Activated CD4-positive, alpha-beta T cell treated with anti-CD3 and anti-CD28 coated beads for 48 hours (primary cell): Measurements from ENCODE around the gene ABCA1.

Experiments
- DNase-seq: peaks from one replicate; pipeline ENCODE4 v3.0.0-alpha.2; 2020

Gene ABCA1

DNA sequence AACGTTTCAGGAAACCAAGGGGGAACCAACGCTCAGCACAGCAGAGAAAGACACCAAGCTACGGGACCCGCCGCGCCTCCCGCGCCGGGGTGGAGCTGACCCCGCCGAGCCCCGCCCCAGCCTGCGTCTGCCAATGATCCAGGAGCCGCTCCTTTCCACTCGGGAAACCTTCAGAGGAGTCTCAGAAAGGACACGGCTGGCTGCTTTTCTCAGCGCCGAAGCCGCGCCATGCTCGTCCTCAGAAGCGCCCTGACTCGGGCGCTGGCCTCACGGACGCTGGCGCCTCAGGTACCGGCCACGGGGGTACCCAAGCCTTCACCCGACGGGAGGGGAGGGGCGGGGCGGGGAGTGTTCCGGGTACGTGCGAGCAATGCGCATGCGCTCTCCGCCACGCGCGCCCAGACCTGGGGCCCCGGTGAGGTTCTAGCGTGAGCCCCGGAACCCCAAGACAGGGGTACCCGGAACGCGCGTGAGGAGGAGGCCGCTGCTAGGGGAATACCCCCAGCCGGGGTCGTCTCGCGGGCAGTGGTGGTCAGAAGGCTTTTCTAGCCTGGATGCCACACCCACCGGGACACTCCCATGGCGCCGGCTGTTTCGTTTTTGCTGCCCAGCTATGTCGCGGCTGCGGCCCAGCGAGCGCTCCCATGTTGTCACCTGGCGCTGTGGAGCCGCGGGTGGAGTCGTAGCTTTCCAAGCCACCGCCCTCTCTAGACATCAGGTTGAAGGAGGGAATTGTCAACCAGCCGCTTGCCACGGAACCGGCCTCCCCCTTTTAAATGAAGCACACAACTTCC, 180.2 kb downstream of the ABCA1 start, which contains the start of gene NIPSNAP3A:
TSS of gene NIPSNAP3A (plus strand) at position 119 of the 794 bp plus-strand sequence. CDS start at position 229, 110 bp downstream.
- DNase-seq = peak; percentile 90

DNA sequence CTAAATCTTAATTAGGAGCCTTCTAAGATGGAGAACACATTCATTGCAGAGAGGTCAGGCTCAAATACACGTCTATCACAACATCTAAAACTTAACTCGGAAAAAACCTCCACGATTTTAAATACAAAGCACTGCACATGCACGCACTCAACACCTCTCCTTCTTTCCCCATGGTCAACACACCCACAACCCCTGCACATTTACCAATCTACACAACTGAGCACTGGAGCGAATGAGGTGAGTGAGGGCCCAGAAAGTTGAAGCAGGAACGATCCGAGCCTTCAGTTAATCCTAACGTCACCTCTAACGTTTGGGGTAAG, 180.8 kb downstream of the ABCA1 start:
- no peak for DNase-seq

DNA sequence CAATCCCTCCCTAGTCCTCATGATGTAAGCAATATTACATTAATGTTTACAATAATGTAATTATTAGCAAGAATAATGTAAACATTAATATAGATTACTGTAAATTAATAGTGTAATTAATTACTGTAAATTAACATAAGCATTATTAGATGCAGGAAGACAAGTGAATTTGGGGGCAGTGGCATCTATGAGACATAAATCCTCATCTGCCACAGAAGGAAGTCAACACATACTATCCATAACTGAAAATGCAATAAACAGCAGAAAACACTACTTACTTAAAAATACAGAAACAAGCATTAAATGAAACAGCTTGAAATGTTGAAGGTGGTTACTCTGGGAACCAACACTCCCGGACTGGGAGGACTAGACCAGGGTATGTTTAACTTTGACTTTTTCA, 181.2 kb downstream of the ABCA1 start:
- no peak for DNase-seq

DNA sequence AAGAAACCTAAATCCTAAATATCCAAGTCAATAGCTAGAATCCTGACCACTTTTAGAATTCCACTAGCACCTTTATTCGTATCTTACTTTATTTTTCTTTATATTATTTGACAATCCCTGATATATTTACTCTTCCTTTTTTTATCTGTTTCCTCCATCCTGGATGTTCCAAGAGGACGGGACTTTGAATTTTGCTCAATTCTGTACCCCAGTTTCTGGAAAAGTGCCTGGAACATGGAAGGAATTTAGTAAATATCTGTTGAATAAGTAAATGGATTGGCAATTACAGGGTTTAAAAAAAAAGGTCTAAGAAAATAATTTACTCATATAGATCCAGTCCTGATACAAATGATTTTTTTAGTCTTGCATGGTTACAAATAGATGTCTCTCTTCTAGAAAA, 181.7 kb downstream of the ABCA1 start:
- DNase-seq = no peak

DNA sequence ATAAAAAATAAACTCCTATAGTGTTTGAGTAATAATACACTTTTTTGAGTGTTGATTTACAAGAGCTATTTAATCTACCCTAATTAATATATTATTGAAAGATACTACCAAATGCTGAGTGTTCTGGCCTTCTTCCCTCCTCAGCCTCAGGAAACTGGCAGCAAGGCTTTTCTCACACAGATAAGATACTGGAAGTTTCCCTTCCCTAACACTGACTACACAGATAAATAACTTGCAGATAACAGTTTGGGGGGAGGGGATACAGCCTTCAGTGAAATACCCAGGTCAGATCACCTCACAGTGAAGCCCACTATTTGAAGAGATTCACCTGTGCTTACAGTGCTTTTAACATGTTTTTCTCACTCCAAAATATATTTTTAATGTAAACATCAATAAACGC, 182.1 kb downstream of the ABCA1 start:
- no peak for DNase-seq

DNA sequence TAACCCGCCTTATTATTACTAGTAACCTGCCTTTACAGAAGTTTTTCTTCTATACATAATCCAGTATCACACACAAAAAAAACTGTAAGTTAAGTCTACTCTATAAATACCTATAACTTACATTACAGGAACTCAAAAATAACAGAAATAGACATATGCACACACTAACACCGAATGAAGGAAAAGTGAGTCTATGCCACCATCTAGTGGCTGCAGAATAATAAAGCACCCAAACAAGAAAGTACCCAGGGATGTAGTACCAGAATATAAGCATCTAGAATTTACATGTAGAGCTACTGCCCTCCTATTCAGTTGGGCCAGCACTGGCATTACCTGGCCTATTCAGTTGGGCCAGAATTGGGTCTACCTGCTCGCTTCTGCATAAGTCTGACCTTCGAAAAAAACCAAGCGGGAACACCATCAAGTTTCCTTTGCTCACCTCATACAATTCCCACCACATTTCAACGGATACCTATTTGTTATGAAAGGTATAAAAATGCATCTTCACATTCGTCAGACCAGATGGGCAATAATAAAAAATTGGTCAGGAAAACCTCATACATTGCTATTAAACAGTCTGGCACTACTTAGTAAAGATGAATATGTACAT, 184.5 kb downstream of the ABCA1 start:
- DNase-seq = peak; percentile 8

DNA sequence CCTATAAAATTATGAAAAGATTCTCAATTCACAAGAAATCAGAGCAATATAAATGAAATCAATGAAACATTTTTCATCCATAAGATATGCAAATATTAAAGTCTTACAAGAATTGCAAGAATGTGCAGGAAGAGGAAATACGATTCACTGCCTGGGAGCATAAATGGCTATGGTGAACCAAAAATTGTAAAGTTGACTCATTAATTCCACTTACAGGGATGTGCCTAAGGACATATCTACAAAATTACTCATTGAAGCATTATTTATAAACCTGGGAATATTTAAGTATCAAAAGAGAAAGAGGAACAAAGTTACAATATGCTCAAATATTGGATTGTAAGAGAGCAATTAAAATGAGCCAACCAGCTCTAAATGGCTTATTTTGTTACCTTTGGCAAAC, 187.3 kb downstream of the ABCA1 start:
- DNase-seq = no peak

DNA sequence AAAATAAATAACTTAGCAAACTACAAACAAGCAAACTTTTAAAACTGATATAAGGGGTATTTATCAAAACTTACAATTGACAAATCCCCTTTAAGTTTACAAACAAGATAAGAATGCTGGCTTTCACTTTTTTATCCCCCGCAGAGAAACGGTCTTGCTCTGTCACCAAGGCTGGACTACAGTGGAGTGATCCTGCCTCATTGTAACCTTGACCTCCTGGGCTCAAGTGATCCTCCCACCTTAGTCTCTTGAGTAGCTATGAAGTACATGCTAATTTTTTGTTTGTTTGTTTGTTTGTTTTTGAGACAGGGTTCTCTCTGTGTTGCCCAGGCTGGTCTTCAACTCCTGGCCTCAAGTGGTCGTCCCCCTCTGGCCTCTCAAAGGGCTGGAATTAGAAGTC, 189.5 kb downstream of the ABCA1 start:
- DNase-seq = no peak
